OCI-LY7 (cell line): ENCODE results near the gene GLIS1.

Experiments used
- CTCF ChIP-seq: fragments of 200-600 bp; sonication (generic); conservative IDR thresholded peaks from 2 replicates; pipeline ENCODE4 v1.5.1; 2014; ENCODE audit warnings: mild to moderate bottlenecking, antibody characterized with exemption, low read length, moderate library complexity, mixed read lengths
- EZH2phosphoT487 ChIP-seq: fragments of 200-600 bp; sonication (generic); IDR thresholded peaks from 2 replicates; pipeline ENCODE4 v1.6.1; 2018; ENCODE audit warnings: low read depth, borderline replicate concordance, mild to moderate bottlenecking, mixed run types, antibody characterized with exemption, low read length, moderate library complexity, mixed read lengths

- peak; percentile 69 for TF ChIP-seq CTCF
- no peak for TF ChIP-seq EZH2phosphoT487
Observed at GRCh38 chr1:53681977-53682685, 56.8 kb downstream of the GLIS1 start.
